ENCODE data around the gene DDAH1. TPM values are rescaled to one million over a fixed set of nuclear protein-coding genes. Genes with fewer than 3 reads are reported as not detected.

The DDAH1 gene
- total and polyA plus RNA-seq, 9 donors, result 3.3 to 32.3 (median 11.7) TPM

- H3K27ac ChIP-seq, result no peak overlapping the region
- 20 to 42% (median 34%) methylated on average over 4 of the region's 4 CpGs for WGBS, 3 donors
- H3K36me3 ChIP-seq, result no peaks in the 10 kb centered on the region
- H3K27me3 ChIP-seq, result no peaks in the 10 kb centered on the region
- no peak for DNase-seq
- no peaks in the 10 kb centered on the region for H3K9me3 ChIP-seq
- H3K4me3 ChIP-seq, result no peak overlapping the region
- intact Hi-C loops (cut with DNase I), result loop anchor here in 1 of 4 donors (10.0 kb wide), 1 partner anchor 197 kb away; no protein-coding TSS in a partner anchor
- H3K4me1 ChIP-seq (ENCODE audit: insufficient read depth), result no peaks in the 10 kb centered on the region
- no peak for TF ChIP-seq EP300 (IDR thresholded peaks at IDR 0.05)
- TF ChIP-seq CTCF (IDR thresholded peaks at IDR 0.05), result no peak
- TF ChIP-seq POLR2A (IDR thresholded peaks at IDR 0.05), result no peak
Observed at GRCh38 chr1:85502171-85502570, 37.2 kb upstream of the DDAH1 start.

- H3K36me3 ChIP-seq, result no peaks in the 10 kb centered on the region
- WGBS, 3 donors, result 88 to 90% (median 89%) methylated on average over 2 of the region's 2 CpGs
- H3K4me3 ChIP-seq, result no peak overlapping the region
- no peak overlapping the region for H3K27ac ChIP-seq
- no peaks in the 10 kb centered on the region for H3K27me3 ChIP-seq
- DNase-seq, result no peak
- intact Hi-C loops (cut with DNase I), result loop anchor here in 1 of 4 donors (10.0 kb wide), 1 partner anchor 197 kb away; no protein-coding TSS in a partner anchor
- H3K9me3 ChIP-seq, result no peaks in the 10 kb centered on the region
- TF ChIP-seq POLR2A (IDR thresholded peaks at IDR 0.05), result no peak
- TF ChIP-seq CTCF (IDR thresholded peaks at IDR 0.05), result no peak
- no peak for TF ChIP-seq EP300 (IDR thresholded peaks at IDR 0.05)
- no peaks in the 10 kb centered on the region for H3K4me1 ChIP-seq (ENCODE audit: insufficient read depth)
Observed at GRCh38 chr1:85501355-85501898, 36.5 kb upstream of the DDAH1 start.

- H3K9me3 ChIP-seq, result no peaks in the 10 kb centered on the region
- no peaks in the 10 kb centered on the region for H3K36me3 ChIP-seq
- 92 to 95% (median 94%) methylated on average over 2 of the region's 2 CpGs for WGBS, 3 donors
- no peak for DNase-seq
- intact Hi-C loops (cut with DNase I), result no loop called here
- TF ChIP-seq EP300 (IDR thresholded peaks at IDR 0.05), result no peak
- no peak for TF ChIP-seq POLR2A (IDR thresholded peaks at IDR 0.05)
- no peak for TF ChIP-seq CTCF (IDR thresholded peaks at IDR 0.05)
- no peak overlapping the region for H3K27ac ChIP-seq
- no peak overlapping the region for H3K4me3 ChIP-seq
- no peaks in the 10 kb centered on the region for H3K27me3 ChIP-seq
- H3K4me1 ChIP-seq (ENCODE audit: insufficient read depth), result no peaks in the 10 kb centered on the region
Observed at GRCh38 chr1:85496941-85497582, 32.1 kb upstream of the DDAH1 start.

GRCh38 chr1:85495556-85495955, 30.6 kb upstream of the DDAH1 start:
- TF ChIP-seq CTCF (IDR thresholded peaks at IDR 0.05) (no peak), EP300 (IDR thresholded peaks at IDR 0.05) (no peak), POLR2A (IDR thresholded peaks at IDR 0.05) (no peak)
- no peaks in the 10 kb centered on the region for H3K4me1 ChIP-seq (ENCODE audit: insufficient read depth)
- no peak overlapping the region for H3K4me3 ChIP-seq
- WGBS, 3 donors, result 76 to 93% (median 91%) methylated on average over 6 of the region's 6 CpGs
- no peaks in the 10 kb centered on the region for H3K36me3 ChIP-seq
- intact Hi-C loops (cut with DNase I), result no loop called here
- no peak for DNase-seq
- no peaks in the 10 kb centered on the region for H3K9me3 ChIP-seq
- H3K27me3 ChIP-seq, result no peaks in the 10 kb centered on the region
- H3K27ac ChIP-seq, result no peak overlapping the region

Measured in ovary (tissue), 9 donors.